Putamen (tissue), 1 donor: ENCODE measurements around the gene CHRM2.
"Not testable (repeated sequence)": the region's sequence is repeated elsewhere in the genome, so short reads cannot be mapped to it uniquely, and the experiment has no call there.

Experiments used
- DNase-seq: peaks from one replicate; pipeline ENCODE4 v3.0.0-alpha.2; 2016; ENCODE audit warnings: low spot score

Gene CHRM2

DNA sequence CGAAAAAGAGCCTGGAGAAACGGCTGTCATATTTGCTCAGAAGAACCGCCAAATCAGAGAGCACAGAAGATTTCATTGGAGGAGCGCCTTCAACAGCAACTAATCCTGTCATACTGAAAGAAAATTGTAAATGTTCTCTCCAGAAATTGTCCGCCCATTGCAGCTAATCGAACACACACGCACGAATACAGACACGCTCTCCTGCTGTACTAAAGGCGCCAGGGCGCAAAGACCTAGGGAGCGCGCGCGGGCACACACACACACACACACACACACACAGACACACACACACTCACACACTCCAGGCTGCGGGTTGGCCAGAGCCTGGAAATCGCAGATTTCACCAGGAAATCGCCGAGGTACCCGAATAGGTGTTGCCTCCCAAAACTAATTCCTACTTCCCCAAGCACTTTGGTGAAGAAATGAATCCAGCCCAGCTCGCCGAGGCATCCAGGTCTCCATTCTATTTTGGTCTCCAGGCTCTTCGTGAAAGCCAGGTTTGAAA lies at the start of gene CHRM2:
Gene CHRM2, plus strand, starts transcription at position 157 of the 505 bp plus-strand sequence. CDS start 146,214 bp downstream, outside the sequence.
- peak; percentile 7 for DNase-seq

DNA sequence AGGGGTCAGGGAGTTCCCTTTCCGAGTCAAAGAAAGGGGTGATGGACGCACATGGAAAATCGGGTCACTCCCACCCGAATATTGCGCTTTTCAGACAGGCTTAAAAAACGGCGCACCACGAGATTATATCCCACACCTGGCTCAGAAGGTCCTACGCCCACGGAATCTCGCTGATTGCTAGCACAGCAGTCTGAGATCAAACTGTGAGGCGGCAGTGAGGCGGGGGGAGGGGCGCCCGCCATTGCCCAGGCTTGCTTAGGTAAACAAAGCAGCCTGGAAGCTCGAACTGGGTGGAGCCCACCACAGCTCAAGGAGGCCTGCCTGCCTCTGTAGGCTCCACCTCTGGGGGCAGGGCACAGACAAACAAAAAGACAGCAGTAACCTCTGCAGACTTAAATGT lies 37.1 kb upstream of the CHRM2 start:
- not testable (repeated sequence) for DNase-seq

DNA sequence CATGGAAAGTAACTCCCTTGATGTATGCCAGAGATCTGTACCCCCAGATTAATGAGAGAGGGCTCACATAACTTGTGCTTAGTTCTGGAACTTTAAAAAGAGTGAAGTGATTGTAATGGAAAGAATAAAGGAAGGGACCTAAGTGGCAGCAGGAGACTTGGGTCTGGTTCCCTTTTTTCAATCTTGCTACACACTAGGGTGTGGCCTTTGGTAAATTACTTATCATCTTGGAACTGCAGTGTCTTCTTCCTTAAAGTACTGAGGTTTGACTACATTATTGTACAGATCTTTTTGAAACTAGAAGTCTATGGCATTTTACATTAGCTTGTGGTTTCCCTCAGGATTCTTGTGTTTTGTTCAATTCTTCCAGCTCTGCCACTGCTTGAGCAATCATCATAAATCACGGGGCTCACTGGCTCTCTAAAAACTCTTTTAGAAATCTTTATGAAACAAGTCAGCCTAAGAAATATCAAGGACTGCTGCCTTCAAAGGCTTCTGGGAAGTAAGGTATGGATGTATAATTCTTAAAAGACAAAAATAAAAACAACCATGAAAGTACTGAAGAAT lies 22.5 kb upstream of the CHRM2 start:
- DNase-seq: no peak

DNA sequence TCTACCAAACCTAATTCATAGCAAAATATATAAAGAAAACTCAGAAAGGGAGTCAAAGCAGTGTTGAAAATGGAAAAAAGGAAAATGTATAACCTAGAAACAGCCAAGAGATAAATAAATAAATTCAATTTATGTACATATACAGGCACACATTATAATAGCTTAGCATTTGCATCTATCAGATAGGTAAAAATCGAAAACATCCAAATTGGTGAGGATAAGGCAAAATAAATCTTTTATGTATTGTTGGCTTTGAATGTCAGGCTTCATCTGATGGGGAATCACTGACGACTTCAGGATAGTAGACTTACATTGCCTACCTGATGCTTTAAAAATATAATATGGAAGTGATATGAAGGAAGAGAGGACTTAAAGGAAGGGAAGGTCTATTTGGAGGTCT lies 20.6 kb upstream of the CHRM2 start:
- no peak for DNase-seq

DNA sequence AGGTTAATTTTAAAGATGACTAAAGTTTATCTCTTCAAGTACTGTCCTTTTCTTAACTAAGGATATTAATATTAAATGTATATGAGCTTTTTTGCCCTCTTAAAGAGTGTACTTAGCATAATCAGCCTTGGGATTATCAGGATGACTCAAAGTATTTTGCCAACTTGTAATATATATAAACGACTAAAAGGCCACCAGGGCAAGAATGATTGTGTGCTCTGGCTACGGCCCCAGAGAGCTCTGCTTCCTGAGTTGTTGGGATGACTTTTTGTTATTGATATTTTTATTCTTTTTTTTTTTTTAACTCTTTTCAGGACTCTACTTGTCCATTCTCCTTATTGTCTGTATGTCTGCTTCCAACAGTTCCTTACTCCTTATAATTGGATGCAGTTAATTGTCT lies 14.8 kb upstream of the CHRM2 start:
- no peak for DNase-seq

DNA sequence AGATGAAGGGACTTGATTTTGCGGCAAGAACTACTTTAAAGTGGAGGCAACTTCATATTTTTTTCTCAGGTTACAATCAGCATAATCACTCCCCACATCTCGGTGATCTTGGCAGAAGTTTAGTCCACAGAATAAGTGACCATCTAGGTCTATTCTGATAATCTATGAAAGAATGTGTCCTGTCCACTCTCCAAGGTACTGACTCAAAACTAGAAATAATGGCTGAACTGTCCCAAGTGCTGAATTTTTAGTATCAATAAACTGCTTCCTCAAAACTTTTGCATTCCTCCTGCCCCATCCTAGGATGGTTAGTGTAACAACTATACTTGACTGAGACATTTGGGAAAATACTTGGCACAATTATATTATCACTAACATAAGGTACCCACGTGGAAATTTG lies 10.9 kb upstream of the CHRM2 start:
- no peak for DNase-seq

DNA sequence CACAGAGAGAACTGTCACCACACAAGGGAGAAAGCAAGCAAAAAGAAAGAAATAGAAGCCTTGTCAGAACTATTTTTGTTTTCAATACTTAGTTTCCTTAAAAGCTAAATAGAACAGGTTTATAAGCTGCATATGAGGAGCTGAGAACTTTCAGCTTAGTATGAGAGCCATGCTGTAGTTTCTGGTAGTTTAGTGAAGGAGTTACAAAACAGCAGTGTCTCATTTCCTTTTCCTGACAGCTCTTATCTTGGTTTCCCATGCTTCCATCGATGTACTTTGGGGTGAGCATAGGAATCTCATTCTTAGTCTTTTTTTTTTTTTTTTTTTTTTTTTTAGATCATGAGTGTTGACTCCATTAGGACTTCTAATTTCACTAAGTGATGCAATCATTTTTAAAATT lies 8.6 kb upstream of the CHRM2 start:
- DNase-seq: no peak

DNA sequence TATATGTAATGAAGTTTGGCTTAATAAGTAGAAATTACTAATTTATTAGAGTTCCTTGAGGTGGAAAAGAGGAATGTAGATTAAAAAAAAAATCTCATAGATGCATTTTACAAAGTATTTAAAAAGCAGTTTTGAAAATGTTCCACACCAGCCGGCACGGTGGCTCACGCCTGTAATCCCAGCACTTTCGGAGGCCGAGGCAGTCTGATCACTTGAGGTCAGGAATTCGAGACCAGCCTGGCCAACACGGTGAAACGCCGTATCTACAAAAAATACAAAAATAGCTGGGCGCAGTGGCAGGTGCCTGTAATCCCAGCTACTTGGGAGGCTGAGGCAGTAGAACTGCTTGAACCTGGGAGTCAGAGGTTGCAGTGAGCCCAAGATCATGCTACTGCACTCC lies 3.2 kb upstream of the CHRM2 start:
- no peak for DNase-seq

DNA sequence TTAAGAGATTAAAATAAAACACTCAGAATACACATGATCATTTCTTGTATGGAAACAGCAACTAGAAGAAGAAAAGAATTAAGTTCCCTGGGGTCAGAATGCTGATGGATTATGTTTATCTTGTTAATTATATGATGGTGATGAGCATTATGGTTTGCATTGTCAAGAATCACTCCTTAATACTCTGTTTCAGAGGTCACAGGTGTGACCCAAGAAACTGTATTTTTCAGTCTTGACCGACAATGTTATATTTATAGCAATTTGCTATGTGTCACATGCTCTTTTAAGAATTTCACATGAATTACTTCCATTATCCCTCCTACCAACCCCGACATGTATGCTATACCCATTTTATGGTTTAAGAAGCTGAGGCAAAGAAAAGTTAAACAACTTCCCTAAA lies 2.7 kb upstream of the CHRM2 start:
- no peak for DNase-seq

DNA sequence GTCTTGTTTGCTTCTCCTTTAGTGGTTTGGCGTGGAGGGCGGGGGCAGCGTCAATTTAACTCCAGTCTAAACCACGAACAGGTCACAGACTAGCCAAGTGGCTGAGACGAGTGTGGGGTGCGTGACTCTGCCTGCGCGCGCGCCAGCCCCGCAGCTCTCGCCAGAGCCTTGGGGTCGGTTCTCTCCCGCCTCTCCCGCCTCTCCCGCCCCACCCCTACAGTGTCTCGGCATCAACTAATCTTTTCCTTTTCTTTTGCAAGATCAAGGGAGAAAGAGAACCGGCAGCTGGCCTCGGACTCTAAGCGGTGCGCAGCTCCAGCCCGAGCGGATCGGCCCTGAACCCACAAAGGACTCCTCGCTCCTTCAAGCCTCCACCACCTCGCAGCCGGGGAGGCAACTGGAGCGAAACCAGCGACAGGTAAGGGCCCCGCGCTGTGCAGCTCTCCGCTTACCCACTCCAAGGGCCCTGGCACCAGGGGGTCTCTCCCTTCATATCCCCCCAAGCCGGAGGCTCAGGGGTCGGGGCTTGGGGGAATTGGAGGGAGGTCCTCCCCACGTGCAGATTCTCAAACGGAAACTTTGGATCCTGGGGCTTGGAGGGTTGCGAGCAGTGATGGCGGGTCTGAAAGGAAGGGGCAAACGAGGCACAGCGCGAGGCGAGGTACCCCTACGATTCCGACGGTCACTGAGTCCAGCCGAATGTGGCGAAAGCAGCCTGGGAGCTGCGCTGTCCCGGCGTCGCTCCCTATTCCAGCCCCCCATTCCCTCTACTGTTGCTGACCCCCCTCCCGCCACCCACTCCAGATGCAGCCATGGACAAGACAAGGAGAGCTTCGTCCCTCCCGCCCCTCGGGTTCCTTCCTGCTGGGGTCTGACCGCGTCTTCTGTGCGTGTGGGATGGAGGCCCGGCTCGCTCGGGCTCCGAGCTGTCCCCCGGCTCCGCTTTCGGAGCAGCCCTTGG lies 829 bp downstream of the CHRM2 start:
- DNase-seq: no peak

DNA sequence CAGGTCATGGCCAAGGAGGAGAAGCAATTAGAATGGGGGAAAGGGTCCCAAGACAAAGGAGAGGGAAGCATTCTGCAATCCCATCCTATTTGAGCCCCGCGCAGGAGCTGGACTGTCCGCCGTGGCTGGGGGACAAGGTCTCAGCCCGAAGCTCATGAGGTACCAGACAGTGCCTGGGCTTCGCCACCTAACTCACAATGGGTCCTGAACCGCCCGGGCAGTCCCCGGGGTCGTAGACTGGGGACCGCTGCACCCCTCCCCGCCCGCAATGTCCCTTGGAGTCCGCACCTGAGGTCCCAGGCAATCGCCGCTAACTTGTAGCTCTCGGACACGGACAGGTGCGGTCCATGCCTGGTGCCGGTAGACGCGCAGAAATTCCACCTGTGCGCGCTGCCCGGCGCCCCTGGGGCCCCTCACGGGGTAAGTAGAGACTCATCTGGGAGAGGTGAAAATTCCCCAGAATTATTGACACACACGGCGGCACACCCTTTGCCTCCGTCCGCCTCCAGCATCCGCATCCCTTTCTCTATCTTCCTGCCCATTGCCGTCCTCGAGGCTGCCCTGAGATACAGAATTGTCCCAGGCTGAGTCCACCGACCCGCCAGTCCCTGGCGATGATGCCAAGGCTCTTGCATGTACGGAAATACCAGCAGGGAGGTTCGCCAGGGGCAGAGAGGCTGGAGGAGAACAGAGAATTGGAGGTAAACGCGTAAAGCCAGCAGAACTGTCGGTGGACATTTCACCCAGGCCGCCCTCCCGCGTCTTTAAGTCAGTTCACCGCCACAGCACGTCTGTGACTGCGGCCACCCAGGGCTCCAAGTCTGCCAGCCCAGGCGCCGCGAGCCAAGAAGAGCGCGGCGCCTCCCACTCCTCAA lies 1.8 kb downstream of the CHRM2 start:
- DNase-seq: no peak

DNA sequence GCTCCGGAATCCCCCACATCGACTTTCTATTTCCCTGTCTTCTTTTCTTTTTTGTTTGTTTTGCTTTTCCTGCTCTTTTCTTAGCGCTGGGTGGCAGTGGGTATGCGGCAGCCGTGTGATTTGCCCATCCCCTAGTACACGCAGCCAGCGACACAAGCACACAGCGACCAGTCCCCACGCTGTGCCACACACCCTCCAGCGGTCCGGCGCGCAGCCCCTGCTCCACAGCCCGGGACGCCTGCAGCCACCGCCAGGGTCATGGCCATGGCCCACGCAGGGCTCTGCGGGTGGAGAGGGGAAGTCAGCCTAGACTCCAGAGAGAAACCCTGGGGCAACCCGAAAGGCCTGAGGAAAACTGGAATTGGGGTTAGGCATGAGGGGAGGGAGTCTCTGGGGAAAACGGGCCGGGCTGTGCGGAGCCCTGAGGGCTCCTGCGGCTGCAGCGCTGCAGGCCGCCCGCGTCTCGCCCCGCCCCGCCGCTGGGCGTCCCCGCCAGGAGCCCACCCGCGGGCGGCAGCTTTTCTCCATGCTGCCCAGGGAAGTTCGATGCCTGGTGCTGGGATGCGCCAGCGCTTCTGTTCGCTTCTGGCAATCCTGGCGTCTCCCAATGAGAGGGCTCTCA lies 2.5 kb downstream of the CHRM2 start:
- no peak for DNase-seq

DNA sequence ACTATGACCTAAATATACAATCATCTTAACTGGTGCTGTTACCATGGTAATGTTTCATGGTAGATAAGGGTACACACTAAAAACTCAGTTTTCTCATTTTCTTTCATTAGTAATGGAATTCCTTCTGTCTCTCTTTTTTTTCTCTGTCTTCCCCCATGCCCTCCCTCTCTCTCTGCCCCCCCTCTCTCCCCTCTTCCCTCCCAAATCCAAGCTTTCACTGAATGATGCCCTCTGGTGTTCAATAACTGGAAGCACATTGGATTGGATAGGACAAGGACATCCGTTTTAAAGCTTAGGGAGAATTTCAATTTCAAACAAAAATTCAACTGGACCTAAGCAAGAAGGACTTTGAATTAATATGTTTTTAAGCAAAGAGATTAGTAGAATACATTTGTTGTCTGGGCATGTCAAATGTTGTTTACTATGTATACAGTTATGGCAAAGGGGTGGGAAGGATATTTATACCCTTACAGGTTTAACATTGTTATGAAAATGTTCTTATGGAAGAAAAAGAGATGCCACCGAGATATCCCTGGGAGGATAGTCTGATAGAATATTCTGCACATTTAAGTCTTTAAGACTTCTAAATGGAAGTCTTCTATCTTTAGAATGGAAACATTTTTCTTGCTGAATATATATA lies 6.1 kb downstream of the CHRM2 start:
- peak; percentile 5 for DNase-seq

DNA sequence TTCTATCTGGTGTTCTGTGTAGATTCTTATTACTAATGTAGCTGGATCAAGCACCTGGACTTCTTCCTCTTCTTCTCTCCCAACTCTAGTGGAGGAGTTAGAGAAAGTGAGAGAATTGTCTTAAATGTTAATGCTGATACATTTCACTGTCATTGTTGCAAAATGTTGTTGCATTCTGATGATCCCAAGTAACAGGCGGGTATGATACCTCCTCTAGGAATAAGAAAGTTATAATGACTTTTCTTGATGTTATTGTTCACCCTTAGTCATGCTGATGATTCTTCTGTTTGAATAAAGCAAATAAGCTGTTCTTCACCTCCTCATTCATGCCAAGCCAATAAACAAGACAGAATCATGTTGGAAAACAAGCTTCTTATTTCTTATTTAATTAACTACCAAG lies 9.1 kb downstream of the CHRM2 start:
- no peak for DNase-seq

DNA sequence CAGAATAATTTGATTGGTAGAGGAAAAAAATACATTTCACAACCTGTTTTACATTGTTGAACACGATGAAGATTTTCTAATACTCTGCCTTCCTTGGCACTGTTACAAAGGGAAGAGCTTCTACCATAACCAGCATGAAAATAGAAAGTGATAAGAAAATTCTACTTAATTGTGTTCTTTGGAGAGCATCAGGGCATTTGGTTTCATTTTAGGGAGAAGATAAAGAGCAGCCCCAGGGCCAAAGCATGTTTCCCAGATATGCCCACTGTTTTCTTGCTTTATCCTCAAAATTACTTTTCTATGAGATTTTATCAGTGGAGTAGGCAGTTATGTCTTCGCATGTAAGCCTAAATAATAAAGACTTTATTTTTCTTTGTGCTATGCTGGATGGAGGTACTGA lies 9.5 kb downstream of the CHRM2 start:
- no peak for DNase-seq

DNA sequence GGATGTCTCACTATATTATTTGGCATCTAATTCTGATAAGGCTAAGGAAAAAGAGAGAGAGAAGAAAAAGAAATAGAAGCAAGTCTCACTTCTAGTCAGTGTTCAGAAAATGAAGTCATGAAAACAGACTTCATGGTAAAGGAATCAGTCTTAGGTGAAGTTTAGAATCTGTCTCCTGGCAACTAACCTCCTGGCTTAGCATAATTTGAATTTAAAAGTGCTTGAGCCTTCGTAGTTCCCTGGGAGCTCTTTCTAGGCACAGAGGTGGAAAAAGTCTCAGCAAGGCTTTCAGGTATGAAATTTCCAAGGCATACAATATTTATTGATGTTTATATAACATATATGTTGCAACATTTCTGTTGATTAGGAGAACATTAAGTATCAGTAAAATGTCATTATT lies 10.4 kb downstream of the CHRM2 start:
- no peak for DNase-seq

DNA sequence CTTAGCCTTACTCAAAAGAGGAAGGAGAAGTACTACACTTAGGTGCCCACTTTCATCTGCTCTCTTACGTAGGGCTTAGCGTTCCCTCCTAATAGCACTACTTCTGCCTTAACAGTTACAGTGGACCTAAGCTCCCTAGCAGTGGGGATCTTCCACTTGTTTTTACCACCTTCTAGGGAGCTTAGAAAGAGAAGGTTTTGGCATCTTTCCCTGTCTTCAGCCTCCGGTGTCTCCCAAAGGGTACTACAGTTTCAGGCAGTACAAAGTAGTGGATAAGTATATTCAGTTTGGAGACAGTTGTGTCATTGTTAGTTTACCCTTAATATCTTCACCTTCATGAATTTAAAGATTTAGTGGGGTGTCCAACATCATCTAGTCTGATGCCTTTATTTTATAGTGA lies 14.6 kb downstream of the CHRM2 start:
- no peak for DNase-seq

DNA sequence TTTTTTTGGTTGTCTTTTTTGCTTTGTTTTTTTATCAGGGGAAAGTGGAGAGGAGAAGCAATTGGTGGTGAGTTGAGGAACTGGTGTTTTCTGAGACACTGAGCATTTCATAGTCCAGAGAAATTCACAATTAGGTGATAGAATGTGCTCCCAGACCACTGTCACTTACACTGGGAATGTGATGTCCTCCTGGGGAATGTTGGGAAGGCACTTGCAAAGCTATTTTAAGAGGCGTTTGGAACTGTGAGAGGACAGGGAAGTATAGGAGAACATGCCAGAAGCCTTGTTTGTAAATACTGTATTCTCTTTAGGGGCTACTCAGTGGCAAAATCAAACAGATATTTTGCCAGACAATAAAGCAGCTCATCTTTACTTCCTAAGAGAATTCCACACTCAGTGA lies 16.0 kb downstream of the CHRM2 start:
- no peak for DNase-seq

DNA sequence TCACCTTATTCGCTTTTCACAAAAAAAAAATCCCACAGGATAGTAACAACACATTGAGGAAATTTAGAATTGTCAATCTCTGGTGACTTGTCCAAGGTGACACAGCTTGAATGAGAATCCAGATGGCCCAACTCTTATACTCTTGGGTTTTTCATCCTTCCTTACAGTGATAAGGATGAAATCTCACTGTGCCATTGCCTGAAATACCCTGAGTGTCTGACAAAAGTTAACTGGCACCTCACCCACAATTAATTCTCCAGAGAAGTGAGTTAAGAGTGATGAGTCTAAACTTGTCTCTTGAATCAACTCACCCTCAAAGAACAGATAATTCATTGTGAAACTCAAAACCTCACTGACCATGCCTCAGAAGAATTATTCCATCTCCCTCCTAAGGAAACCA lies 18.9 kb downstream of the CHRM2 start:
- no peak for DNase-seq

DNA sequence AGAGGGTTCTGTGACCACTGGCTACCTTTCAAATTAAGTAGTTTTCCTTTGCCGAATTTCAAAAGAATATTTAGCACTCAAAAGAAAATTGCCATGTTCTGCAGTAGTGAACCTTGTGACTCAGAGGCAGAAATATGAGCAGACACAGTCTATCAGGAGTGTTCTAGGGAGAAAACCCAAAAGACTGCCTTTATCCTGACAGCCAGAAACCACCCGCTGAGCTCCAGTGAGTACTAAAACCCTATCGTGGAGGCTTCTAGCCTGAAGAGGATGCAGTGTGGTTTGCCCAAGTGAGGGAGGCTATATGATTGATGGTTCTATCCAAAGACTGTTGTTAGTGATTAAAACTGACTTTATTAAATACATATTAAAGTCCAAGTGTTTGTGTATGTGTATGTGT lies 21.9 kb downstream of the CHRM2 start:
- no peak for DNase-seq

DNA sequence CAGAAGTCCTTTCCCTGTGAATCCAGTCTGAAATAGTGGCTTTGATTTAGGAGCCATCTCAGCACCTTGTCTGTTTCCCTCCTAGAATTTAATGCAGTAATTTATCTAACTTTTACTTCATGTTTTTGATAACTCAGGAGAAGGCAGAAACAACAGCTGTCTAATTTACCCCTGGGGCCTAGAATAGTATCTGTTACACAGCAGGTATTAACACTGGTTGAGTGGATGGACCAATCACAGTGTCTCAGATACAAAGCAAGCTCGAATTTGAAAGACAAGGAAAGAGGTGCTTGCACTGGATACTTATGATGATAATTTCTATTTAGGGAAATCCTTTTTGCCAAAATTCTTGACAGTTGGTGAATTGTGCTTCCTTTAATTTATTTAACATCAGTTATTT lies 23.4 kb downstream of the CHRM2 start:
- DNase-seq: no peak

DNA sequence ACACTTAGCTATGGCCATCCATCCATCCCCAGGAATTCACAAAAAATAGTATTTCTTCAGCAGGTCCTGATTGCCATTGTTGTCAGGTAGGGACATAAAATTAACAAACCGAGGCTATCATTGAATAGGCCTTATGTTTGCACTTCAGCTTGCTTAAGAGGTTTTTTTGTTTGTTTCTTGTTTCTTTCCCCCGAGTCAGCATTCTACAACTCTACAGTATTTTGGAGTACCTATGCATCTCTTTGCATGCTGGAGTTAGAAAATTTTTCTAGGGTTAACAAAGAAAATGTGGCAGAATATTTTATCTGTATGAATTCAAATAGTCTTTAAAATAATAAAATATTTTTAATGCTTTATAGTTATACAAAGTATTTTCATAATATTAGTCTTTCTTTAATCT lies 26.3 kb downstream of the CHRM2 start:
- no peak for DNase-seq
